Measurements from ENCODE around the gene NHERF2.

Gene NHERF2

DNA sequence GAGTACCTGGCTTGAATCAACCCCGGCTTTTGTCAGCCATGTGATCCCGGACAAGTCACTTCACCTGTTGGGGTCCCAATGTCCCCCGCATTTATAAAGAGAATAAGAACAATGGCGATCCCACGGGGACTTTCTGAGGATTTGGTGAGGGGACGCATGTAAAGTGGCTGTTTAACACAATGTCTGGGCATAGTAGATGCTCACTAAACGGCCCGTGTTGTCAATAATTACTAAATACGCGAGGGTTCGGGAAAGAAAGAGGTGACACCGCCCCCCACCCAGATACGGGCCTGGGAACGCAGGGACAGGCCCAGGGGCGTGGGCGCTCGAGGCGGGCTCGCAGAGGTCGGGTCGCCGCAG is 35.1 kb upstream of the NHERF2 start:
- no peak overlapping the region for H3K27ac ChIP-seq (ENCODE audit: low read length)
- peak overlapping the region; percentile 31; the same call in 1 of the 2 replicates for H3K4me3 ChIP-seq (ENCODE audit: low read length)
- H3K9ac ChIP-seq (ENCODE audit: low read length): no peak overlapping the region
- H3K9me2 ChIP-seq (replicated peaks; ENCODE audit: insufficient read depth, low read length): no peaks in the 10 kb centered on the region
- no peak for TF ChIP-seq EZH2 (optimal IDR thresholded peaks at IDR 0.05; ENCODE audit: low read depth, low read length)
- TF ChIP-seq, protein P1, sequence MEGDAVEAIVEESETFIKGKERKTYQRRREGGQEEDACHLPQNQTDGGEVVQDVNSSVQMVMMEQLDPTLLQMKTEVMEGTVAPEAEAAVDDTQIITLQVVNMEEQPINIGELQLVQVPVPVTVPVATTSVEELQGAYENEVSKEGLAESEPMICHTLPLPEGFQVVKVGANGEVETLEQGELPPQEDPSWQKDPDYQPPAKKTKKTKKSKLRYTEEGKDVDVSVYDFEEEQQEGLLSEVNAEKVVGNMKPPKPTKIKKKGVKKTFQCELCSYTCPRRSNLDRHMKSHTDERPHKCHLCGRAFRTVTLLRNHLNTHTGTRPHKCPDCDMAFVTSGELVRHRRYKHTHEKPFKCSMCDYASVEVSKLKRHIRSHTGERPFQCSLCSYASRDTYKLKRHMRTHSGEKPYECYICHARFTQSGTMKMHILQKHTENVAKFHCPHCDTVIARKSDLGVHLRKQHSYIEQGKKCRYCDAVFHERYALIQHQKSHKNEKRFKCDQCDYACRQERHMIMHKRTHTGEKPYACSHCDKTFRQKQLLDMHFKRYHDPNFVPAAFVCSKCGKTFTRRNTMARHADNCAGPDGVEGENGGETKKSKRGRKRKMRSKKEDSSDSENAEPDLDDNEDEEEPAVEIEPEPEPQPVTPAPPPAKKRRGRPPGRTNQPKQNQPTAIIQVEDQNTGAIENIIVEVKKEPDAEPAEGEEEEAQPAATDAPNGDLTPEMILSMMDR (IDR thresholded peaks at IDR 0.05; ENCODE audit: low read length): no peak
- TF ChIP-seq EZH2phosphoT487 (IDR thresholded peaks at IDR 0.05; ENCODE audit: low read length): no peak
- H3K9me3 ChIP-seq (replicated peaks; ENCODE audit: insufficient read depth, low read length): no peaks in the 10 kb centered on the region
- H3K27me3 ChIP-seq (replicated peaks; ENCODE audit: insufficient read depth, low read length): peaks cover 8% of the 10 kb centered on the region
- H4K20me1 ChIP-seq (ENCODE audit: insufficient read depth, low read length): no peaks in the 10 kb centered on the region
- H3F3A ChIP-seq (ENCODE audit: insufficient read depth, low read length): peaks cover 13% of the 10 kb centered on the region
- H2AFZ ChIP-seq (ENCODE audit: low read length): peak overlapping the region; percentile 69
- no peaks in the 10 kb centered on the region for H3K79me2 ChIP-seq (ENCODE audit: low read length)
- 0 out of 2 replicates have a peak, but pooled peaks cover under 1% of the 10 kb centered on the region for H3K36me3 ChIP-seq (replicated peaks; ENCODE audit: insufficient read depth, low read length)
- no peak for DNase-seq
- peak overlapping the region; percentile 66 for H3K4me2 ChIP-seq (ENCODE audit: low read depth, low read length)
- peaks cover 16% of the 10 kb centered on the region for H3K4me1 ChIP-seq (ENCODE audit: low read length)

DNA sequence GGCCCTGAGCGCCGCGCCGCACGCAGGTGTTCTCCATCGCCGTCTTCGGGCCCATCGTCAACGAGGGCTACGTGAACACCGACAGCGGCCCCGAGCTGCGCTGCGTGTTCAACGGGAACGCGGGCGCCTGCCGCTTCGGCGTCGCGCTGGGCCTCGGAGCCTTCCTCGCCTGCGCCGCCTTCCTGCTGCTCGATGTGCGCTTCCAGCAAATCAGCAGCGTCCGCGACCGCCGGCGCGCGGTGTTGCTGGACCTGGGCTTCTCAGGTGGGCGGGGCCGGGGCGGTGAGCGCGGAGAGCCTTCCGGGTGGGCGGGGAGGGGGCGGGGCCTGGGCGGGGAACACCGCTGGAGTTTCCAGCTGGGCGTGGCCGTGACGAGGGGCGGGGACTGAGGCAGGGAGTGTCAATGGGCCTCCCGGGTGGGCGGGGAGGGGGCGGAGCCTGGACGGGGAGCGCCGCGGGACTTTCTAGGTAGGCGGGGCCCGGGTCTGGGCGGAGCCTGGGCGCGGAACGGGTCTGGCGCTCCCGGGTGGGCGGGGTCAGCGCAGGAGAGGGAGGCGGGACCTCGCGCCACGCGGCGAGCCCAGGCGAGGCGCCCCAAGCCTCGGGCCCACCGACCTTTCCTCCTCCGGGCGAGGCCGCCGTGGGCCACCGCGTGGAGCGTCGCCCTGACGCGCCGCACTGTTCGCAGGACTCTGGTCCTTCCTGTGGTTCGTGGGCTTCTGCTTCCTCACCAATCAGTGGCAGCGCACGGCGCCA is 34.6 kb upstream of the NHERF2 start:
- no peak overlapping the region for H3K27ac ChIP-seq (ENCODE audit: low read length)
- H3K9me3 ChIP-seq (replicated peaks; ENCODE audit: insufficient read depth, low read length): no peaks in the 10 kb centered on the region
- H3K36me3 ChIP-seq (replicated peaks; ENCODE audit: insufficient read depth, low read length): no peaks in the 10 kb centered on the region
- H2AFZ ChIP-seq (ENCODE audit: low read length): peak overlapping the region; percentile 69
- H3F3A ChIP-seq (ENCODE audit: insufficient read depth, low read length): peaks cover 13% of the 10 kb centered on the region
- no peak overlapping the region for H3K9ac ChIP-seq (ENCODE audit: low read length)
- no peaks in the 10 kb centered on the region for H4K20me1 ChIP-seq (ENCODE audit: insufficient read depth, low read length)
- DNase-seq: peak; percentile 94
- no peaks in the 10 kb centered on the region for H3K79me2 ChIP-seq (ENCODE audit: low read length)
- peaks cover 16% of the 10 kb centered on the region for H3K4me1 ChIP-seq (ENCODE audit: low read length)
- TF ChIP-seq, protein P1 (IDR thresholded peaks at IDR 0.05; ENCODE audit: low read length): no peak
- TF ChIP-seq EZH2 (optimal IDR thresholded peaks at IDR 0.05; ENCODE audit: low read depth, low read length) (no peak), EZH2phosphoT487 (IDR thresholded peaks at IDR 0.05; ENCODE audit: low read length) (no peak)
- H3K9me2 ChIP-seq (replicated peaks; ENCODE audit: insufficient read depth, low read length): no peaks in the 10 kb centered on the region
- H3K4me2 ChIP-seq (ENCODE audit: low read depth, low read length): peak overlapping the region; percentile 66
- H3K4me3 ChIP-seq (ENCODE audit: low read length): peak overlapping the region; percentile 31; the same call in 1 of the 2 replicates
- H3K27me3 ChIP-seq (replicated peaks; ENCODE audit: insufficient read depth, low read length): peaks cover 8% of the 10 kb centered on the region

DNA sequence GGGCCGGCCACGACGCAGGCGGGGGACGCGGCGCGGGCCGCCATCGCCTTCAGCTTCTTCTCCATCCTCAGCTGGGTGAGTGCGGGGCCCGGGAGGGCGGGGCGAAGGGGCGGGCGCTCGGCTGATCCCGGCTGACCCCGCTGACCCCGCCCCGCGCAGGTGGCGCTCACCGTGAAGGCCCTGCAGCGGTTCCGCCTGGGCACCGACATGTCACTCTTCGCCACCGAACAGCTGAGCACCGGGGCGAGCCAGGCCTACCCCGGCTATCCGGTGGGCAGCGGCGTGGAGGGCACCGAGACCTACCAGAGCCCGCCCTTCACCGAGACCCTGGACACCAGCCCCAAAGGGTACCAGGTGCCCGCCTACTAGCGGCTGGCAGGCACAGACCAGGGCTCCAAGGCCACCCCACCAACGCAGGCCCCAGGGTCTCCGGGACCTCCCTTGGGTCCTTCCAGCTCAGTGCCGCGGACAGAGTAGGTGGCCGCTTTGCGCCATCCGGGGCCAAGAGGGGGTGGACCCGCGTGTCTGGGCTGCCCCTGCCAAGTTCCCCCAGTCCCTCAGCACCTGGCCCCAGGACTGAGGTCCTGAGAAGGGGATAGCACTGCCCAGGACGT is 33.9 kb upstream of the NHERF2 start:
- no peaks in the 10 kb centered on the region for H3K36me3 ChIP-seq (replicated peaks; ENCODE audit: insufficient read depth, low read length)
- no peak for DNase-seq
- no peaks in the 10 kb centered on the region for H4K20me1 ChIP-seq (ENCODE audit: insufficient read depth, low read length)
- H3K4me3 ChIP-seq (ENCODE audit: low read length): no peak overlapping the region
- peaks cover 8% of the 10 kb centered on the region for H3K27me3 ChIP-seq (replicated peaks; ENCODE audit: insufficient read depth, low read length)
- H3K9me3 ChIP-seq (replicated peaks; ENCODE audit: insufficient read depth, low read length): no peaks in the 10 kb centered on the region
- peaks cover 16% of the 10 kb centered on the region for H3K4me1 ChIP-seq (ENCODE audit: low read length)
- H3K9ac ChIP-seq (ENCODE audit: low read length): no peak overlapping the region
- no peak overlapping the region for H2AFZ ChIP-seq (ENCODE audit: low read length)
- no peaks in the 10 kb centered on the region for H3K79me2 ChIP-seq (ENCODE audit: low read length)
- no peak overlapping the region for H3K27ac ChIP-seq (ENCODE audit: low read length)
- TF ChIP-seq EZH2 (optimal IDR thresholded peaks at IDR 0.05; ENCODE audit: low read depth, low read length) (no peak), EZH2phosphoT487 (IDR thresholded peaks at IDR 0.05; ENCODE audit: low read length) (no peak)
- TF ChIP-seq, protein P1 (IDR thresholded peaks at IDR 0.05; ENCODE audit: low read length): no peak
- H3K4me2 ChIP-seq (ENCODE audit: low read depth, low read length): no peak overlapping the region
- H3F3A ChIP-seq (ENCODE audit: insufficient read depth, low read length): peaks cover 13% of the 10 kb centered on the region
- H3K9me2 ChIP-seq (replicated peaks; ENCODE audit: insufficient read depth, low read length): no peaks in the 10 kb centered on the region
